ENCODE results near the gene ALOX15B.

The ALOX15B gene

DNA sequence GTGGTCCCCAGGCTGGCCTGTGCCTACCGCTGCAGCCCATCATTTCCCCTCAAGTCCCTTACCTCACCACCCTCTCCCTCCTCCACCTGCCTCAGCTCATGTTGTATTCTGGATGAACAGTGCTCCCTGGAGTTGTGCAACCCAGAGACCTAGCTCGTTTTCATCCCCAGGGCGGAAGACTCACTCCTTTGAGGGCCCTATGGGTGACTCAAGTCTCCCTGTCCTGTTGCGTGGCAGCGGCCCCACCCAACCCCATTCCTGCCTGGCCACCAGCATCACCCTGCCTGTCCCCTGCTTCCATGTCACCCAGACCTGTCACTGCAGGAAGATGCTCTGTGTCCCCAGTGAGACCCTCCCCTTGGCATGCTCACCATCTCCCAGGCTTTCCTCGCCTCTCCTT, 45.4 kb downstream of the ALOX15B start:
- Histone ChIP-seq H3K4me3 (no peak overlapping the region), H3K27ac (no peak overlapping the region)
- TF ChIP-seq, protein P1, sequence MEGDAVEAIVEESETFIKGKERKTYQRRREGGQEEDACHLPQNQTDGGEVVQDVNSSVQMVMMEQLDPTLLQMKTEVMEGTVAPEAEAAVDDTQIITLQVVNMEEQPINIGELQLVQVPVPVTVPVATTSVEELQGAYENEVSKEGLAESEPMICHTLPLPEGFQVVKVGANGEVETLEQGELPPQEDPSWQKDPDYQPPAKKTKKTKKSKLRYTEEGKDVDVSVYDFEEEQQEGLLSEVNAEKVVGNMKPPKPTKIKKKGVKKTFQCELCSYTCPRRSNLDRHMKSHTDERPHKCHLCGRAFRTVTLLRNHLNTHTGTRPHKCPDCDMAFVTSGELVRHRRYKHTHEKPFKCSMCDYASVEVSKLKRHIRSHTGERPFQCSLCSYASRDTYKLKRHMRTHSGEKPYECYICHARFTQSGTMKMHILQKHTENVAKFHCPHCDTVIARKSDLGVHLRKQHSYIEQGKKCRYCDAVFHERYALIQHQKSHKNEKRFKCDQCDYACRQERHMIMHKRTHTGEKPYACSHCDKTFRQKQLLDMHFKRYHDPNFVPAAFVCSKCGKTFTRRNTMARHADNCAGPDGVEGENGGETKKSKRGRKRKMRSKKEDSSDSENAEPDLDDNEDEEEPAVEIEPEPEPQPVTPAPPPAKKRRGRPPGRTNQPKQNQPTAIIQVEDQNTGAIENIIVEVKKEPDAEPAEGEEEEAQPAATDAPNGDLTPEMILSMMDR (IDR thresholded peaks at IDR 0.05) = no peak
- DNase-seq (ENCODE audit: low spot score) = no peak

DNA sequence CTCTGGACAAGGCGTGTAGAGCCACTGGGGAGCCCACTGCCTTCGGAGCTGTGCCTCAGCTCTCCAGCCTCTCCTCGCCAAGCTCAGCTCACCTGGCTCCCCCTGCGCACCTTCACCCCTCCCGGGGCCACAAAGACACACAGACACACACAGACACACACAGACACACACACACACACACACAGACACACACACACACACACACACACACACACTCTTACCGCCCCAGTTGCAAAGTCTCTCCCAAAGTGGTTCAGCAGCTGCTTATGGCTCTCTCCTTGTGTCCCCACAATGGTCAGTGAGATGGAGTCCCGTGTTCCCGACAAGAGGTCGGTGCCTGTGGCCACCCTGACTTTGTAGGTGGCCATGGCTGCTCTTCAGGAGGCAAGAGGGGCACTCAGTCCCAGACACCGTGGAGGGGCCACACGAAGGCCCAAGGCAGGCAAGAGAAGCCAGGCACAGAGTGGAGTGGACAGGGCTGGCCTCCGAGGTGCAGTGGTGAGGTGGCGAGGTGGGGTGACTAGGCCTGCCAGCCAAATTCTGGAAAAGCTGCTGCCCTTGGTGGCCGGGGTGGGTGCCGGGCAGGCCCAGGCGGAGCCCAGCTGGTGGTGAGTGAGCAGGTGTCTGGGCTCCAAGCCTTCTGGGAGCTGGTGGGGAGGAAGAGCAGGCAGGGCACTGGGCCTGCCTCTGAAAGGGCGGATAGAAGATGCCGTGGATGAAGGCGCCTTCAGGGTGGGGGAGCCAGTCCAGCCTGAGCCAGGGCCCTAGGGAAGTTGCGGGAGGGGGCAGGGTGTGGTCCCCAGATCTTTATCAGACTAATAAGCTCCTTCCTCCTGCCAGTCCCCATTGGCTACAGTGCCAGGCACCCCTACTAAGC, 48.5 kb downstream of the ALOX15B start, which contains the start of gene ALOX12B:
ALOX12B (minus strand) TSS at position 642 of the 877 bp plus-strand sequence; CDS start at position 368, 274 bp downstream.
- TF ChIP-seq, protein P1 (IDR thresholded peaks at IDR 0.05) = no peak
- Histone ChIP-seq H3K4me3 (no peak within 1 kb of the TSS), H3K27ac (no peak within 1 kb of the TSS)
- no peak for DNase-seq (ENCODE audit: low spot score)

DNA sequence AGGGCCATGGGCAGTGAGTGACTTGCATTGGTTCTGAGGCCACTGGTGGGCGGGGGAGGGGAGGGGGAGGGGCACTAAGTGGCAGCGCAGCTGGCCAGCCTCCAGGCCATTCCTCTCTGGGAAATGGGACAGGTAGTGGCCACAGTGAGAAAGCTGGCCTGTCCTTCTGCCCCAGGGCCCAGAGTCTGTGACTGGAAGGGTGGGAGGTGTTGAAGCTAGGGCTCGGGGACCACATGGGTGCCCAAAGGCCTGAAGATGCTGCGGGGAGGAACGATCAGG, 49.0 kb downstream of the ALOX15B start:
- TF ChIP-seq, protein P1 (IDR thresholded peaks at IDR 0.05) = no peak
- no peak for DNase-seq (ENCODE audit: low spot score)
- no peak overlapping the region for H3K27ac ChIP-seq
- H3K4me3 ChIP-seq = no peak overlapping the region

DNA sequence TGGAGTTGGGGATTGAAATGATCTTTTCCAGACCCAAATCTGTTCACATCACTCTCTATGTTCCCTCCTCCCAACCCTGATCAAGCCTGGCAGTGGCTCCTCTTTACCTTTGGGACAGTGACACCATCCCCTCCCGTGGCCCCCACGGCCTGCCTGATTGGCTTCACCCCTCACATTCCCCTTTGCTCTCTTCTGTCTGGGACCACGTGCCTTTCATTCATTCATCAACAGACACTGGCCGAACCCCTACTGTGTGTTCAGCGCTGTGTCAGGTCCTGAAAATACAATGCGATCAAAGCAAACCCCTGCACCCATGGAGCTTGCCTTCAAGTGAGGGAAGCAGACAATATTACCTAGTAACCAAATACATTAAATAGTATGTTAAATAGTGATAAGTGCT, 50.9 kb downstream of the ALOX15B start:
- no peak for DNase-seq (ENCODE audit: low spot score)
- TF ChIP-seq, protein P1 (IDR thresholded peaks at IDR 0.05) = no peak
- Histone ChIP-seq H3K4me3 (no peak overlapping the region), H3K27ac (no peak overlapping the region)

DNA sequence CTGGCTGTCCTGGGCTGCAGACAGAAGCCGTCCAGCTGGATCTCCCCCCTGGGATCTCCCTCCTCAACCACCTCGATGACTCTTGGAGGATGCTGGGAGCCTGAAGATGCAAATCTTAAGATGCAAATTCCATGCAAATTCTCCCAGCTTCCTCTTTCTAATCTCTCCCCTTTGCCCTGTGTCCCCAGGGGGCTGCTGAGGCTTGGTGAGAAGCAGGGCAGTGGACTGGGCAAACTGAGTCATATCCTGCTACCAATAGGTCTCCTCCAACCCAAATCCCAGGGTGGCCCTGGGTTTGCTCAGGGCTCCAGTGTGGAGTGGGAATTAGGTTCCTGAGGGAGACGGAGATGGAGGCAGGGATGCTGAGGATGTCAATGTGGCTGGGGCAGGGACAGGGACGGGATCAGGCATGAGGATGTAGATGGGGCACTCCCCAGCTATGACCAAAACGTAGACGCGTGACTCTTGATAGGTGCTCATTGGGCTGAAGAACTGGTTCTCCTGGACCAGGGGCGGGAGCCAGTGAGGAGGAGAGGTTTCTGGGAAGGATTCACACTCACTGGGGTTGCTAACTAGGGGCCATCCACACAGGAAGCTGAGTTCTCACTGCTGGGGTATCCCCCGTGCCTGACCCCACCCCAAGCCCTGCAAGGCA, 52.3 kb downstream of the ALOX15B start:
- DNase-seq (ENCODE audit: low spot score) = no peak
- no peak overlapping the region for H3K27ac ChIP-seq
- TF ChIP-seq, protein P1 (IDR thresholded peaks at IDR 0.05) = no peak
- H3K4me3 ChIP-seq = no peak overlapping the region

DNA sequence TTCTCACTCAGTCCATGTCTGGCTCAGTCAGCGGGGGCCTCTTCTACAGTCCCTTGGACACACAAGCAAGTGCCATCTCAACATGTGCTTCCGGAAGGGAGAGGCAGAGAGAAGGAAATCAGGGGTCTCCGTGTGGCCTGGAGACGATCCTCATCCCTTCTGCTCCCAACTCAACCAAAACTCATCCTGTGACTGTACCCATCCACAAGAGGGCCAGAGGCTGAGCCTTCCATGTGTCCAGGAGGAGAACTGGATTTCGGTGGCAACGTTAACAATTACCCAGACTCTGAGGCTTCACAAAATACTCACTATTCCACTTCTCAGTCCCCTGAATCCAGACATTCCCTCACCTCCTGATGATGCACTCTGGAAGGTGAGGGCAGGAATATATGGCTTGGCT, 56.5 kb downstream of the ALOX15B start:
- Histone ChIP-seq H3K27ac (no peak overlapping the region), H3K4me3 (no peak overlapping the region)
- TF ChIP-seq, protein P1 (IDR thresholded peaks at IDR 0.05) = no peak
- DNase-seq (ENCODE audit: low spot score) = no peak

DNA sequence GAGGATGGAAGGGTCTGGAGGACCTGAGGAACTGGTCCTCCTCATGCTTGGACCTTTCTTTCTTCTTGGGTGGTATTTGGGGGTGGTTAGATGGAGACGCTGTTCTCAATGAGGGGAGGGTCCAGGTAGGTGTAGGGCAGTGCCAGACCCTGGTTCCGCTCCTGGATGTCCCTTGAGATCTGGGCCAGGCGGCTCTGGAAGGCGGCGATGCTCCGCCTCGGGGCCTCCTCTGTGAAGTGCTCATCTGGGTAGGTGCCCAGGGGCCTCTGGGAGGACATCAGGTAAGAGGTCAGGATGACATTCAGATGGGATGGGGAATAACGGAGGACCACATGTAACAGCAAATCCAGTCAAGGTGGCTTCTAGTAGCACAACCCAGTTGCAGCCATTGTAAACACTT, 57.7 kb downstream of the ALOX15B start:
- TF ChIP-seq, protein P1 (IDR thresholded peaks at IDR 0.05) = no peak
- no peak overlapping the region for H3K4me3 ChIP-seq
- no peak for DNase-seq (ENCODE audit: low spot score)
- H3K27ac ChIP-seq = no peak overlapping the region
